DOHH2 (cell line): Measurements from ENCODE around the gene TFCP2.

Experiments used
- H3F3A ChIP-seq: fragments of 200-600 bp; sonication (generic), shearing (Covaris generic); 2 replicates; pipeline ENCODE4 v1.6.0; 2016; ENCODE audit warnings: antibody characterized with exemption, mild to moderate bottlenecking; ENCODE audit not compliant: control insufficient read depth, insufficient read depth
- H3K27ac ChIP-seq: fragments of 200-600 bp; sonication (generic); 2 replicates; pipeline ENCODE4 v1.5.1; 2014; ENCODE audit warnings: low read depth, mild to moderate bottlenecking, low read length, moderate library complexity
- H3K27me3 ChIP-seq: fragments of 200-600 bp; sonication (generic); 2 replicates; pipeline ENCODE4 v1.6.1; 2014; ENCODE audit warnings: mild to moderate bottlenecking, low read length, mixed read lengths; ENCODE audit not compliant: control insufficient read depth
- H3K36me3 ChIP-seq: fragments of 200-600 bp; sonication (generic); 2 replicates; pipeline ENCODE4 v1.6.1; 2014; ENCODE audit warnings: mild to moderate bottlenecking, low read length, moderate library complexity, mixed read lengths; ENCODE audit not compliant: control insufficient read depth
- H3K4me1 ChIP-seq: fragments of 200-600 bp; sonication (generic); 2 replicates; pipeline ENCODE4 v1.6.1; 2014; ENCODE audit warnings: mild to moderate bottlenecking, low read length, mixed read lengths; ENCODE audit not compliant: control insufficient read depth
- H3K4me2 ChIP-seq: fragments of 200-600 bp; sonication (generic); 2 replicates; pipeline ENCODE4 v1.6.0; 2014; ENCODE audit warnings: mild to moderate bottlenecking, low read length, moderate library complexity
- H3K4me3 ChIP-seq: fragments of 200-600 bp; sonication (generic); 2 replicates; pipeline ENCODE4 v1.5.1; 2014; ENCODE audit warnings: mild to moderate bottlenecking, low read length, mixed read lengths
- H3K79me2 ChIP-seq: fragments of 200-600 bp; sonication (generic); 2 replicates; pipeline ENCODE4 v1.6.1; 2014; ENCODE audit warnings: mild to moderate bottlenecking, low read length, mixed read lengths; ENCODE audit not compliant: control insufficient read depth
- H3K9me2 ChIP-seq: fragments of 200-600 bp; sonication (generic); replicated peaks from 2 replicates; pipeline ENCODE4 v1.6.1; 2014; ENCODE audit warnings: mild to moderate bottlenecking, low read length, mixed read lengths; ENCODE audit not compliant: control insufficient read depth
- H3K9me3 ChIP-seq: fragments of 200-600 bp; sonication (generic); 2 replicates; pipeline ENCODE4 v1.6.1; 2014; ENCODE audit warnings: antibody characterized with exemption, low read length, mixed read lengths; ENCODE audit not compliant: control insufficient read depth, insufficient read depth
- H4K20me1 ChIP-seq: fragments of 200-600 bp; sonication (generic); 2 replicates; pipeline ENCODE4 v1.6.0; 2014; ENCODE audit warnings: low read depth, mild to moderate bottlenecking, antibody characterized with exemption, low read length, moderate library complexity; ENCODE audit not compliant: control insufficient read depth, insufficient read depth
- EZH2phosphoT487 ChIP-seq: fragments of 200-600 bp; sonication (generic); IDR thresholded peaks from 2 replicates; pipeline ENCODE4 v1.6.1; 2017; ENCODE audit warnings: borderline replicate concordance, mild to moderate bottlenecking, antibody characterized with exemption, low read length, moderate library complexity, mixed read lengths
- TF ChIP-seq, protein P1 (sequence below): fragments of 200-600 bp; sonication (generic); IDR thresholded peaks from one replicate; pipeline ENCODE4 v1.5.1; 2014; ENCODE audit warnings: antibody characterized with exemption, mild to moderate bottlenecking, low read depth, low read length; ENCODE audit not compliant: poor library complexity, severe bottlenecking

TFCP2 gene

DNA sequence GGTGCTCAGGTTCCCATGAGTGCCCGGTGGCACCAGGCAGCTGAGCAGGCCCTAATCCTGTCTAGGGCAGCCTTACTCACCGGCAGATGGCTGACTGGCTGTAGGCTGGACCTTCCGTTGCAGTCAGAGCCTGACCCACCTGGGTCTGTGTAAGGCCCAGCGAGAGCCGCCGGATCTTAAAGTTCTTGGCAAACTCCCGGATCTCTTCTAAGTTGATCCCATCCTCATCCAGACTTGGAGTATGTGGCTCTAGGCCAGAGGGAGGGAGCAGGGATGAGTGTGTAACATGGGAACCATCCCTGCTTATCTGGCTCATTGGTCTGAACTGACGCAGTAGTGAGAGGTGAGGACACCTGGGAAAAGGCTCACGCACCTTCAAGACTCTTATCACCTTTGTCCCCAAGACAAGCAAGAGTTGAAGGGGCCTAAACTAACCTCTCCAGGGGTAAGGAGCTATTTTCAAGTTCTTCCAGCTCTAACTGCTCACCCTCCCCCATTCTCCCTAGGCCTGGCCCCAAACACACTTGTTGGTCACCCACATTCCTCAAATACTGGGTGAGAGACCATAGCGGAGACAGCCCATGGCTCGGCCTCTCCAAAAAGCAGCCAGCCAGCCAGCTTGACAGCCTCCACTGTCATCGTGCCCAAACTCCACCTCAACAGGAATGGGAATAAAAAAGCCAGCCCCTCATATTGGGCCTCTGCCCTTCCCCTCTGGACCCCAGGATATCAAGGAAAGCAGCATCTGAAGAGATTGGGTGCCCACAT is 18.8 kb upstream of the TFCP2 start:
- Histone ChIP-seq H3K9me2 (no peaks in the 10 kb centered on the region), H3K36me3 (no peaks in the 10 kb centered on the region), H3K4me1 (peaks cover 27% of the 10 kb centered on the region), H3K79me2 (no peaks in the 10 kb centered on the region), H3K4me2 (no peak overlapping the region), H3K27me3 (no peaks in the 10 kb centered on the region; the same call in 1 of the 2 replicates), H4K20me1 (no peaks in the 10 kb centered on the region), H3K27ac (no peak overlapping the region), H3K9me3 (no peaks in the 10 kb centered on the region), H3K4me3 (no peak overlapping the region), H3F3A (no peaks in the 10 kb centered on the region)
- TF ChIP-seq, protein P1, sequence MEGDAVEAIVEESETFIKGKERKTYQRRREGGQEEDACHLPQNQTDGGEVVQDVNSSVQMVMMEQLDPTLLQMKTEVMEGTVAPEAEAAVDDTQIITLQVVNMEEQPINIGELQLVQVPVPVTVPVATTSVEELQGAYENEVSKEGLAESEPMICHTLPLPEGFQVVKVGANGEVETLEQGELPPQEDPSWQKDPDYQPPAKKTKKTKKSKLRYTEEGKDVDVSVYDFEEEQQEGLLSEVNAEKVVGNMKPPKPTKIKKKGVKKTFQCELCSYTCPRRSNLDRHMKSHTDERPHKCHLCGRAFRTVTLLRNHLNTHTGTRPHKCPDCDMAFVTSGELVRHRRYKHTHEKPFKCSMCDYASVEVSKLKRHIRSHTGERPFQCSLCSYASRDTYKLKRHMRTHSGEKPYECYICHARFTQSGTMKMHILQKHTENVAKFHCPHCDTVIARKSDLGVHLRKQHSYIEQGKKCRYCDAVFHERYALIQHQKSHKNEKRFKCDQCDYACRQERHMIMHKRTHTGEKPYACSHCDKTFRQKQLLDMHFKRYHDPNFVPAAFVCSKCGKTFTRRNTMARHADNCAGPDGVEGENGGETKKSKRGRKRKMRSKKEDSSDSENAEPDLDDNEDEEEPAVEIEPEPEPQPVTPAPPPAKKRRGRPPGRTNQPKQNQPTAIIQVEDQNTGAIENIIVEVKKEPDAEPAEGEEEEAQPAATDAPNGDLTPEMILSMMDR, result no peak

DNA sequence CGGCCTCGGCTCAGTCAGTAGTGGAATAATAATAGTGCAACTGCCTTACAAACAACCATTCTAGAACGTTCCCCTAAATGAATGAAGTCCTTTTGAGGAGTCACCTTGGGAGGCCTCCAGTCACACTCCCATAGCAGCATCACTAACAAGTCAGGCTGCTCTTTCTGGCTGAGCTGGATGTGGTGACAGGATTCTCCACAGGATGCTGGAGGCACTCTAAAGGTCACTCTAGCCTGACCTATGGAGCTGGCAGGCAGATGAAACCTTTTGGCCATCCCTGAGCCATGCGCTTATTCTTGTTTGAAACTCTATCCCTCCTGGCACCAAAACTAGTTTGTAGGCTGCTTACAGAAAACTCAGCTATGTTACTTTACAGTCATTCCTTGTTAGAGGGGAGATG is 17.9 kb upstream of the TFCP2 start:
- Histone ChIP-seq H3K36me3 (no peaks in the 10 kb centered on the region), H3K4me3 (no peak overlapping the region), H3K79me2 (no peaks in the 10 kb centered on the region), H3K27me3 (no peaks in the 10 kb centered on the region; the same call in 1 of the 2 replicates), H4K20me1 (no peaks in the 10 kb centered on the region), H3K9me3 (no peaks in the 10 kb centered on the region), H3K4me1 (peaks cover 33% of the 10 kb centered on the region), H3K4me2 (no peak overlapping the region), H3F3A (no peaks in the 10 kb centered on the region), H3K27ac (no peak overlapping the region), H3K9me2 (no peaks in the 10 kb centered on the region)
- TF ChIP-seq, protein P1, result no peak
- TF ChIP-seq EZH2phosphoT487, result no peak

DNA sequence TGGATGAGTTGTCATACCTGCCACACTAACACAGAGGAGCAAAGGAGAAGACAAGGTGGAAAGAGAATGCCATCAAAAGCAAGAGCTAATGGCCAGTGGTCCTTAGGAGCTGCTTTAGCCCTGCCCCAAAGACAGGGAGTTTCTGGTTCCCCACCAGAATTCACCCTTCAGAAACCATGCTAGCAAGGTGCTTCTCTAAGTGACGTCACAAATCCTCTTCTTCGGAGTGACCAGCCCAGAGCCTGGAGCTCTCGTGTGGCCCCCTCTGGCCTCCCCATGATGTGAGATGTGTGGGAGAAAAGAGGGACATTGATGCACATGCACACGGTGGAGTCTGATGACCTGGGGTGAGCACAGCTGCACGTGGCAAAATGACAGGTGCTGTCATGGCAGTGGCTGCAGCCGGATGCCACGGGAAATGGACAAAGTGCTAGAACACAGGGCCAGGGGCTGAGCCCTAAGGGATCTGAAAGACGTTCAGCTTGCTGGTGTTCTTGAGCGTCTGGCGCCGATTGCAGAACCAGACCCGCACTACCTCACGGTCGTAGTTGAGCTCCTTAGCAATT is 16.9 kb upstream of the TFCP2 start:
- TF ChIP-seq, protein P1, result no peak
- TF ChIP-seq EZH2phosphoT487, result no peak
- H3K27ac ChIP-seq, result no peak overlapping the region

More for the DNA sequence above, 16.9 kb upstream of the TFCP2 start:
- no peaks in the 10 kb centered on the region for H3K79me2 ChIP-seq
- no peaks in the 10 kb centered on the region for H3F3A ChIP-seq
- no peaks in the 10 kb centered on the region; the same call in 1 of the 2 replicates for H3K27me3 ChIP-seq
- H3K9me2 ChIP-seq, result no peaks in the 10 kb centered on the region
- no peaks in the 10 kb centered on the region for H3K9me3 ChIP-seq
- H4K20me1 ChIP-seq, result no peaks in the 10 kb centered on the region
- H3K4me1 ChIP-seq, result peaks cover 33% of the 10 kb centered on the region
- H3K4me3 ChIP-seq, result no peak overlapping the region
- no peak overlapping the region for H3K4me2 ChIP-seq
- H3K36me3 ChIP-seq, result no peaks in the 10 kb centered on the region
